ENCODE data around the gene PLCB2. TPM values are rescaled to one million over a fixed set of nuclear protein-coding genes. Genes with fewer than 3 reads are reported as not detected.

Gene PLCB2
- polyA plus RNA-seq, 1 donor from 2014 or later, result 7.4 TPM

DNA sequence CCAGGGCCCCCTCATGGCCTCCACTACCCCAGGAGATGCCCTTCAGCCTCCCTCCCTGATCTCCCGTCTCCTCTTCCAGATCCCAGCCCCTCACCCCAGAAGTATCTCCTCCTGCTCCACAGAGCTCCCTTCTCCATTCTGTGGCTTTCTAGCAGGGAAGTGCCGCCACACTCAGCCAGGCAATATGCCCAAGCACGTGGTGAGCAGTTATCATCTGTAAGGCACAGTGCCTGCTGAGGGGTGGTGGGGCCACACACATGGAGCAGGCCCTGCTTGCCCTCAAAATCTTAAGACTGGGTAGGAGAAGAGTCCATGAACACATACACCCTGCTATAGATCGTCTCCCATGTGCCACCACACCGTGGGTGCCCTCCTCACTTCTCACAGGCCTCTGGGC, 40.7 kb upstream of the PLCB2 start:
- H3K27ac ChIP-seq (ENCODE audit: low read length), result no peak overlapping the region
- no peaks in the 10 kb centered on the region for H3F3A ChIP-seq (ENCODE audit: insufficient read depth, low read length, poor library complexity, severe bottlenecking)
- H2AFZ ChIP-seq (ENCODE audit: low read depth, low read length), result no peak overlapping the region
- H3K4me2 ChIP-seq (ENCODE audit: low read length), result no peak overlapping the region
- TF ChIP-seq, protein P1, sequence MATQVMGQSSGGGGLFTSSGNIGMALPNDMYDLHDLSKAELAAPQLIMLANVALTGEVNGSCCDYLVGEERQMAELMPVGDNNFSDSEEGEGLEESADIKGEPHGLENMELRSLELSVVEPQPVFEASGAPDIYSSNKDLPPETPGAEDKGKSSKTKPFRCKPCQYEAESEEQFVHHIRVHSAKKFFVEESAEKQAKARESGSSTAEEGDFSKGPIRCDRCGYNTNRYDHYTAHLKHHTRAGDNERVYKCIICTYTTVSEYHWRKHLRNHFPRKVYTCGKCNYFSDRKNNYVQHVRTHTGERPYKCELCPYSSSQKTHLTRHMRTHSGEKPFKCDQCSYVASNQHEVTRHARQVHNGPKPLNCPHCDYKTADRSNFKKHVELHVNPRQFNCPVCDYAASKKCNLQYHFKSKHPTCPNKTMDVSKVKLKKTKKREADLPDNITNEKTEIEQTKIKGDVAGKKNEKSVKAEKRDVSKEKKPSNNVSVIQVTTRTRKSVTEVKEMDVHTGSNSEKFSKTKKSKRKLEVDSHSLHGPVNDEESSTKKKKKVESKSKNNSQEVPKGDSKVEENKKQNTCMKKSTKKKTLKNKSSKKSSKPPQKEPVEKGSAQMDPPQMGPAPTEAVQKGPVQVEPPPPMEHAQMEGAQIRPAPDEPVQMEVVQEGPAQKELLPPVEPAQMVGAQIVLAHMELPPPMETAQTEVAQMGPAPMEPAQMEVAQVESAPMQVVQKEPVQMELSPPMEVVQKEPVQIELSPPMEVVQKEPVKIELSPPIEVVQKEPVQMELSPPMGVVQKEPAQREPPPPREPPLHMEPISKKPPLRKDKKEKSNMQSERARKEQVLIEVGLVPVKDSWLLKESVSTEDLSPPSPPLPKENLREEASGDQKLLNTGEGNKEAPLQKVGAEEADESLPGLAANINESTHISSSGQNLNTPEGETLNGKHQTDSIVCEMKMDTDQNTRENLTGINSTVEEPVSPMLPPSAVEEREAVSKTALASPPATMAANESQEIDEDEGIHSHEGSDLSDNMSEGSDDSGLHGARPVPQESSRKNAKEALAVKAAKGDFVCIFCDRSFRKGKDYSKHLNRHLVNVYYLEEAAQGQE (IDR thresholded peaks at IDR 0.05; ENCODE audit: borderline replicate concordance), result no peak
- TF ChIP-seq, protein P2, sequence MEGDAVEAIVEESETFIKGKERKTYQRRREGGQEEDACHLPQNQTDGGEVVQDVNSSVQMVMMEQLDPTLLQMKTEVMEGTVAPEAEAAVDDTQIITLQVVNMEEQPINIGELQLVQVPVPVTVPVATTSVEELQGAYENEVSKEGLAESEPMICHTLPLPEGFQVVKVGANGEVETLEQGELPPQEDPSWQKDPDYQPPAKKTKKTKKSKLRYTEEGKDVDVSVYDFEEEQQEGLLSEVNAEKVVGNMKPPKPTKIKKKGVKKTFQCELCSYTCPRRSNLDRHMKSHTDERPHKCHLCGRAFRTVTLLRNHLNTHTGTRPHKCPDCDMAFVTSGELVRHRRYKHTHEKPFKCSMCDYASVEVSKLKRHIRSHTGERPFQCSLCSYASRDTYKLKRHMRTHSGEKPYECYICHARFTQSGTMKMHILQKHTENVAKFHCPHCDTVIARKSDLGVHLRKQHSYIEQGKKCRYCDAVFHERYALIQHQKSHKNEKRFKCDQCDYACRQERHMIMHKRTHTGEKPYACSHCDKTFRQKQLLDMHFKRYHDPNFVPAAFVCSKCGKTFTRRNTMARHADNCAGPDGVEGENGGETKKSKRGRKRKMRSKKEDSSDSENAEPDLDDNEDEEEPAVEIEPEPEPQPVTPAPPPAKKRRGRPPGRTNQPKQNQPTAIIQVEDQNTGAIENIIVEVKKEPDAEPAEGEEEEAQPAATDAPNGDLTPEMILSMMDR (IDR thresholded peaks at IDR 0.05; ENCODE audit: poor library complexity, severe bottlenecking), result no peak
- H3K9ac ChIP-seq (ENCODE audit: low read length), result no peak overlapping the region
- H4K20me1 ChIP-seq (ENCODE audit: insufficient read depth), result no peaks in the 10 kb centered on the region
- no peaks in the 10 kb centered on the region for H3K79me2 ChIP-seq (replicated peaks; ENCODE audit: insufficient read depth, low read length)
- H3K9me2 ChIP-seq (ENCODE audit: insufficient read depth, low read length), result no peaks in the 10 kb centered on the region
- no peak overlapping the region for H3K4me3 ChIP-seq (ENCODE audit: low read length)
- no peaks in the 10 kb centered on the region for H3K27me3 ChIP-seq (ENCODE audit: insufficient read depth, low read depth, low read length)
- H3K36me3 ChIP-seq (ENCODE audit: insufficient read depth, low read length), result no peaks in the 10 kb centered on the region
- H3K9me3 ChIP-seq (ENCODE audit: low read length), result no peaks in the 10 kb centered on the region

DNA sequence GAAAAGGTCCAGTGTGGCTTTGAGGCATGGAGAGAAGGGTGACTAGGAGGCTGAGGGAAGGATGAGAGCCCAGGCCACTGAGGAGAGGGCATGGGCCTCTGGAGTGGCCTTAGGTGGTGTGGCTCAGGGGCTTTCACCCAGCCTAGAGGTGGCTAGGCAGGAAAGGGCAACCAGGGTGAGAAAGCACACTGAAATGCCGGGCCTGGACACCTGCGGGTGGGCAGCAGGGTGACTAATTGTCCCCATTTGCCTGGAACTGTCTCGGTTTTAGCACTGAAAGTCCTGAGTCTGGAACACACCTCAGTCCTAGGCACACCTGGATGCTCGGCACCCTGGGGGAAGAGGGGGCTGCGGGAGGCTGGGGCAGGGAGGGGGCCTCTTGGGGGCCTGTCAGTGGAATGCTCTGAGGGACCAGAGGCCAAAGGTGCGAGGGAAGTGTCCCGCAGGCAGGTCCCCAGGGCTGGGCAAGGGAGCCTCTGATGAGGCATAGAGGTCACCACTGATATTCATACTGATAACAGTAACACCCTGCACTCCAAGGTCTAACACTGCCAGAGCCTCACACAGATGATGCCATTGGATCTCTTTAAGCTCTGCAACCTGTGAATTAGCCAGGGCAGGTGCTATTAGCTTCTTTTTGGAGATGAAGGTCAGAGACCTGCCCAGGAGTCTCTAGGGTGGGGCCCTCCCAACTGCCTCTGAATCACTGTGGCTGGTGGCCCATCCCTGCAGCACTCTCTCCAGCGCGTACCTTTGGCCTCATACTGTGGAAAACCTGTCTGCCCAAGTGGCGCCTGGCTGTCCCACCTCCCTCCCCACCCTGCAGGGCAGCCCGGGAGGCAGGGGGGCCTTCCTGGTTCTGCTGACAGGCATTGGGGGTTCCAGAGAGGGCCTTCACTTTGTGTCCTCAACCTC, 40.1 kb upstream of the PLCB2 start:
- no peaks in the 10 kb centered on the region for H3F3A ChIP-seq (ENCODE audit: insufficient read depth, low read length, poor library complexity, severe bottlenecking)
- H3K36me3 ChIP-seq (ENCODE audit: insufficient read depth, low read length), result no peaks in the 10 kb centered on the region
- no peaks in the 10 kb centered on the region for H3K27me3 ChIP-seq (ENCODE audit: insufficient read depth, low read depth, low read length)
- H3K4me3 ChIP-seq (ENCODE audit: low read length), result no peak overlapping the region
- no peaks in the 10 kb centered on the region for H3K79me2 ChIP-seq (replicated peaks; ENCODE audit: insufficient read depth, low read length)
- TF ChIP-seq EP300 (conservative IDR thresholded peaks at IDR 0.05; ENCODE audit: poor library complexity, severe bottlenecking) (no peak), POLR2AphosphoS5 (IDR thresholded peaks at IDR 0.05) (no peak), MXI1 (conservative IDR thresholded peaks at IDR 0.05; ENCODE audit: poor library complexity, severe bottlenecking) (no peak), EZH2 (IDR thresholded peaks at IDR 0.05; ENCODE audit: borderline replicate concordance, insufficient read depth, low read length, poor library complexity, severe bottlenecking) (no peak)
- TF ChIP-seq, protein P1 (IDR thresholded peaks at IDR 0.05; ENCODE audit: borderline replicate concordance), result no peak
- TF ChIP-seq, protein P2 (IDR thresholded peaks at IDR 0.05; ENCODE audit: poor library complexity, severe bottlenecking), result no peak
- no peak overlapping the region for H3K27ac ChIP-seq (ENCODE audit: low read length)
- no peaks in the 10 kb centered on the region for H3K9me2 ChIP-seq (ENCODE audit: insufficient read depth, low read length)
- H3K4me2 ChIP-seq (ENCODE audit: low read length), result no peak overlapping the region
- H2AFZ ChIP-seq (ENCODE audit: low read depth, low read length), result no peak overlapping the region
- H4K20me1 ChIP-seq (ENCODE audit: insufficient read depth), result no peaks in the 10 kb centered on the region
- no peak overlapping the region for H3K9ac ChIP-seq (ENCODE audit: low read length)
- H3K9me3 ChIP-seq (ENCODE audit: low read length), result no peaks in the 10 kb centered on the region
